Left ventricle myocardium superior (tissue), 1 donor: ENCODE measurements around the gene ECI1. TPM values are rescaled to one million over a fixed set of nuclear protein-coding genes. Genes with fewer than 3 reads are reported as not detected.

Experiments
- ATAC-seq: fragments of 200-7000 bp; cut with Tn5 transposase; one replicate; pipeline ENCODE4 v1.9.1; 2020; ENCODE audit warnings: mild to moderate bottlenecking, moderate library complexity
- DNase-seq: peaks from one replicate; pipeline ENCODE4 v3.0.0-alpha.2; 2020
- intact Hi-C: fragments of 100-400 bp; cut with micrococcal nuclease; formaldehyde crosslinking; loops from one replicate; pipeline ENCODE4 v1.11.0; 2022
- total RNA-seq: library from RNA; stranded (reverse); fragmentation: NEBNext Ultra II Directional; extraction: Animal tissue kit (Norgen Biotek cat#: 25700); gene quantifications from one replicate; pipeline ENCODE4 v1.2.1, GENCODE V29; 2021
- donor health status: DM: no; HTN: yes; CAD: no; lungs with severe emphysema.

Gene ECI1
- total RNA-seq, 1 donor from 2014 or later, result 225 TPM

DNA sequence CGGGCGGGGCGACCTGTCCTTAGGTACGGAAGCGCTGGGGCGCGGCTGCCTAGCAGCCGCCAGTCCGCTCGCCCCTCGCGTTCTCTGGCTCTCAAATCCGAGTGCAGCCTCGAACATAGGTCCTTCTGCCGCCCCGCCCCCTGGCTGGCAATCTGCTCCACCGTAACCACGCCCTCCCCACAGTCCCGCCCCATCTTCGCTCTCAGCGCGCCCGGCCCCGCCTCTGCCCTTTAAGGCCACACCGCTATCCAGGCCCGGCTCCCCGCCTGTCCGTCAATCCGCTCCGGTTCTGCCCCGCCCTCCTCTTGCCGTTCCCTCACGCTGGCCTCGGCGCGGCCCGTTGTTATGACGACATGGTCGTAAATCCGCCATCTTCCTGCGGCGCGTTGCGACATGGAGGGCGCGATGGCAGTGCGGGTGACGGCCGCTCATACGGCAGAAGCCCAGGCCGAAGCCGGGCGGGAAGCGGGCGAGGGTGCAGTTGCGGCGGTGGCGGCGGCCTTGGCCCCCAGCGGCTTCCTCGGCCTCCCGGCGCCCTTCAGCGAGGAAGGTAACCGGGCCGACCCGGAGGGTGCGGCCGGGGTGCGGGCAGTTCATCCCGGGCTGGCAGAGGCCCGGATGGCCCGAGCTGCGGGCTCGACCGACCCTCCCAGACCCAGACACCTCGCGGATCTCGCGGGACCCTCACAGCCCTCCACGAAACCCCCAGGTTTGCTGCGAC is 28.0 kb downstream of the ECI1 start, which contains the start of gene E4F1:
Gene E4F1, plus strand, starts transcription at position 371 of the 721 bp plus-strand sequence. Its CDS starts 23 bp downstream, at position 394.
- peak; percentile 99 for ATAC-seq
- peak; percentile 100 for DNase-seq
- intact Hi-C loops, result no loop called here

- intact Hi-C loops, result no loop called here
- ATAC-seq, result no peak
These were observed 35.1 kb downstream of the ECI1 start for GRCh38 chr16:2216330-2216729.

GRCh38 chr16:2214719-2214968 is 36.7 kb downstream of the ECI1 start, which contains the start of gene PGP:
Gene PGP (minus strand): TSS chr16:2214840. CDS start chr16:2214777, 63 bp downstream.
- ATAC-seq, result peak; percentile 84
- no peak for DNase-seq
- intact Hi-C loops, result no loop called here

More at GRCh38 chr16:2216330-2216729, 35.1 kb downstream of the ECI1 start:
- DNase-seq, result no peak

DNA sequence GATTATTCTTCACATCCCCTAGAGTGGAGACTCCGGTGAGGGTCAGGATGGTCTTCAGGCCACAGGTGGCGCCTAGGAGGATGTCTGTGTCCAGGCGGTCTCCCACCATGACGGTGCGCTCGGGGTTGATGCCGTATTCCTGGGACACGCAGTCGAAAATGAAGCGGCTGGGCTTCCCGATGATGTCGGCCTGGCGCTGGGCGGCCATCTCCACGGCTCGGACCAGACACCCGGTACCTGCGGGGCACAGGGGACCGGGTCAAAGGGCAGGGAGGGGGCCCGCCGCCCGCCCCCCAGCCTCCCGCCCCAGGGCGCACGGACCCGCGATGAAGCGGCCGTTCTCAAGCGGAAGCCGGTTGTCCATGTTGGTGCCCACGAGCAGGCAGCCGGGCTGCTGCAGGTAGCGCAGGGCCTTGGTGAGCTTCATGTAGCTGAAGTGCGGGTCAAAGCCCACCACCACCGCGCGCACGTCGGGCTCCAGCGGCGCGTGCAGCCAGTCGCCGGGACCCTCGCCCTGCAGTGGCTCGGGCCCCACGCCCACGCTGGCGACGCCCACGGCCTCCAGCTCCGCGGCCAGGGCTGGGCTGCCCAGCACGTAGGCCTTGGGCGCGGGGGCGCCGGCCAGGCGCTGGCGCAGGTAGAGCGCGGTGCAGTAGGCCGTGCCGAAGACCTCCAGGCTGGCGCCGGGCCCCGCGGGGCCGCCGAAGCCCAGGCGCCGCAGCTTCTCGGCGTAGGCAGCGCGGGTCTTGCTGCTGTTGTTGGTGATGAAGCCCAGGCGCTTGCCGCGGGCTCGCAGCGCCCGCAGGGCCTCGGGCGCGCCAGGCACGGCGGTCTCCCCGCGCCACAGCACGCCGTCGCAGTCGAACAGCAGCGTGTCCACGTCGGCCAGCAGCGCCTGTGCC is 37.3 kb downstream of the ECI1 start:
- no peak for ATAC-seq
- no peak for DNase-seq
- intact Hi-C loops, result no loop called here

- peak; percentile 83 for DNase-seq
- intact Hi-C loops, result no loop called here
- ATAC-seq, result peak; percentile 50
These were observed 38.7 kb downstream of the ECI1 start for GRCh38 chr16:2212362-2213324.

GRCh38 chr16:2211923-2212347 is 39.5 kb downstream of the ECI1 start:
- no peak for DNase-seq
- ATAC-seq, result peak; percentile 0
- intact Hi-C loops, result no loop called here

GRCh38 chr16:2210386-2211365 is 40.7 kb downstream of the ECI1 start, which contains the start of gene BRICD5:
Gene BRICD5 (minus strand): TSS chr16:2210863. CDS start chr16:2210833, 30 bp downstream.
- intact Hi-C loops, result no loop called here
- DNase-seq (no peak), ATAC-seq (no peak)

DNA sequence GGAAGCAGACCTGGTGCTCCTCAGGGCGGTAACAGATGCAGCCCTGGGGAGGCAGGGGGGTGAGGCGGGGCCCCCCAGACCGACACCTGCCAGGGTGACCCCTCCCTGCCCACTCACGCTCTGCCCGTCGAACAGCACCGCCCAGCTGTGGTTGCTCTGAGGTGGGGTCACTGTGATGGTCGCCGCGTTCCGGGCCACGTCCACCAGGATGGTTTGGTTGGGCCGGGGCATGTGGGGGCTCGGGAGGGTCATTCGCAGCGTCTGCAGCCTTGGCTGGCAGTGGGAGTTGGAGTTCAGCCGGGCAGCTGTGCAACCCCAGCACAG is 41.4 kb downstream of the ECI1 start:
- intact Hi-C loops, result no loop called here
- no peak for ATAC-seq
- DNase-seq, result no peak

GRCh38 chr16:2209258-2210008 is 42.0 kb downstream of the ECI1 start:
- DNase-seq, result no peak

GRCh38 chr16:2208772-2209171 is 42.6 kb downstream of the ECI1 start:
- DNase-seq (no peak), ATAC-seq (no peak)
- intact Hi-C loops, result no loop called here

More at GRCh38 chr16:2209258-2210008, 42.0 kb downstream of the ECI1 start:
- ATAC-seq, result no peak
- intact Hi-C loops, result no loop called here

DNA sequence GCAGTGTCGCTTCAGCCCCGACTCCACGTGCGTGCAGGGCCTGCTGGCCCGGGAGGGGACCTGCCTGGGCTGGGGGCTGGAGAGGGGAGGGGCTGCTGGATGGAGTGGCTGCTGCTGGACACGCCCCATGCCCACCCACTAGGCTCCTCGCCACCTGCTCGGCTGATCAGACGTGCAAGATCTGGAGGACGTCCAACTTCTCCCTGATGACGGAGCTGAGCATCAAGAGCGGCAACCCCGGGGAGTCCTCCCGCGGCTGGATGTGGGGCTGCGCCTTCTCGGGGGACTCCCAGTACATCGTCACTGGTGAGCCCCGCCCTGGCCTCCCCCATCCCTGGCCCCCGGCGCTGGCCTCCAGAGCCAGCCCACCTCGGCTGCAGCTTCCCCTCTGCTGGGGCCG is 43.1 kb downstream of the ECI1 start:
- intact Hi-C loops, result no loop called here
- DNase-seq (no peak), ATAC-seq (no peak)

- no peak for ATAC-seq
- no peak for DNase-seq
- intact Hi-C loops, result no loop called here
These were observed 43.5 kb downstream of the ECI1 start for GRCh38 chr16:2207872-2208271.

DNA sequence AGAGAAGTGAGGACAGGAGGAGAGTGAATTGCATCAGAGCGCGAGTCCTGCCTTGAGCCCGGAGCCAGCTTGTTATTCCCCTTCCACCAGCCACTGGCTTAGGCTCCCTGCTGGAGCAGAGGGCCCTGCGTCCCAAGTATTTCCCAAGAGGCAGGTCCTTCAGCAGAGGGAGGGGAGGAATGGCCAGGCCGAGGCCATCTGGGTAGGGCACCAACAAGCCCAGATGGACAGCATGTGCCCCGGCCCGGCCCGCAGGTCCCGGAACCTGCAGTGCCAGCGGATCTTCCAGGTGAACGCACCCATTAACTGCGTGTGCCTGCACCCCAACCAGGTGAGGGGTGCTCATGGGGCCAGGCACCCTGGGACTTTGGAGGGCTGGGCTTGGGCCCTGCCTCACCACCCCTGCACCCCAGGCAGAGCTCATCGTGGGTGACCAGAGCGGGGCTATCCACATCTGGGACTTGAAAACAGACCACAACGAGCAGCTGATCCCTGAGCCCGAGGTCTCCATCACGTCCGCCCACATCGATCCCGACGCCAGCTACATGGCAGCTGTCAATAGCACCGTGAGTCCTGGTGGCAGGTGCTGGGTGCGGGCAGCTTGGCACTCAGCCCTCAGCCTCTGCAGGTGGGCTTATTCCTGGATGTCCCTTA is 44.5 kb downstream of the ECI1 start:
- intact Hi-C loops, result no loop called here
- no peak for ATAC-seq
- no peak for DNase-seq

DNA sequence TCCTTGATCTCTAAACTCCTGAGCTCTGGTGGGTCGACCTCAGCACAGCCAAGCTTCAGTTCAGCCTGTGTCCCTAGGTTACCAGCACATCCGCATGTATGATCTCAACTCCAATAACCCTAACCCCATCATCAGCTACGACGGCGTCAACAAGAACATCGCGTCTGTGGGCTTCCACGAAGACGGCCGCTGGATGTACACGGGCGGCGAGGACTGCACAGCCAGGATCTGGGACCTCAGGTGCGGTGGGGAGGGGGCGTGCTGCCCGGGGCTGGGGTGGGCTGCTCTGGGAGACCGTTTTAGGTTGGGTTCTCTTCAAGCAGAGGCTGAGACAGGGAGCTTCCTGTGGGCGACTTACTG is 45.0 kb downstream of the ECI1 start:
- DNase-seq (no peak), ATAC-seq (no peak)
- intact Hi-C loops, result no loop called here

DNA sequence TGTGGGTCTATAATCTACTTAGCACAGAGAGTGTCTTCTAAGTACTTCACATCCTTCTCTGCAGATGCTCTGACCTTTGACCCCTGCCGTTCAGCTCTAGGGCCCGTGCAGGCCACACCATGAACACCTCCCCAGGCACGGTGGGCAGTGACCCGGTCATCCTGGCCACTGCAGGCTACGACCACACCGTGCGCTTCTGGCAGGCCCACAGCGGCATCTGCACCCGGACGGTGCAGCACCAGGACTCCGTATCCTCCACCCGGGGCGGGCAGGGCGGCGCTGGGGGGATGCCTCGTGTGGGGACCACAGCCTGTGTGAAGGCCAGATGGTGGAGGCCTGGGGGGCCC is 45.4 kb downstream of the ECI1 start:
- ATAC-seq (peak; percentile 17), DNase-seq (peak; percentile 50)
- intact Hi-C loops, result no loop called here

GRCh38 chr16:2205104-2205966 is 46.1 kb downstream of the ECI1 start, which contains the start of gene MLST8:
Gene MLST8 (plus strand): TSS chr16:2205454. CDS start chr16:2206086, 632 bp downstream.
- intact Hi-C loops, result no loop called here
- peak; percentile 88 for ATAC-seq
- peak; percentile 95 for DNase-seq
